ENCODE data around the gene TOGARAM1. TPM values are rescaled to one million over a fixed set of nuclear protein-coding genes. Genes with fewer than 3 reads are reported as not detected.

TOGARAM1 gene
- total RNA-seq, 1 experiment from 2014 or later = 34.2 TPM

GRCh38 chr14:45057349-45057748 is 95.4 kb downstream of the TOGARAM1 start:
- H3K4me2 ChIP-seq (ENCODE audit: low read depth, low read length, poor library complexity, severe bottlenecking) = no peak overlapping the region

DNA sequence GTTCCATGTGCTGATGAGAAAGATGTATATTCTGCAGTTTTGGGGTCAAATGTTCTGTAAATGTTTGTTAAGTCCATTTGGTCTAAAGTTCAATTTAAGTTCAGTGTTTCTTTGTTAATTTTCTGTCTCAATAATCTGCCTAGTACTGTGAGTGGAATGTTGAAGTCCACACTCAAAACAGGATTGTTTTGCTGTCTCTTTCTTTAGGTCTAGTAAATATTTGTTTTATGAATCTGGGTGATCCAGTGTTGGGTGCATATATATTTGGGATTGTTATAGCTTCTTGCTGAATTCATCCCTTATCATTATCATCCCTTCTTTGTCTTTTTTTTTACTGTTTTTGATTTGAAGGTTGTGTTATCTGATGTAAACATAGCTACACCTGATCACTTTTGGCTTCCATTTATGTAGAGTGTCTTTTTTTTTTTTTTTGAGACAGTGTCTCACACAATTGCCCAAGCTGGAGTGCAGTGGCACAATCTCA is 95.9 kb downstream of the TOGARAM1 start:
- no peak overlapping the region for H3K4me2 ChIP-seq (ENCODE audit: low read depth, low read length, poor library complexity, severe bottlenecking)
- 0 out of 2 replicates have a peak, but pooled peaks cover 2% of the 10 kb centered on the region for H3K4me1 ChIP-seq (ENCODE audit: low read length)
- 0 out of 2 replicates have a peak, but pooled peaks cover 2% of the 10 kb centered on the region for H3K9me3 ChIP-seq (ENCODE audit: low read length)
- H3K27me3 ChIP-seq (ENCODE audit: low read length) = no peaks in the 10 kb centered on the region
- no peak overlapping the region for H3K4me3 ChIP-seq (ENCODE audit: low read length)
- no peak overlapping the region for H2AFZ ChIP-seq (ENCODE audit: low read length)
- peaks cover 64% of the 10 kb centered on the region for H3K79me2 ChIP-seq (ENCODE audit: low read length)
- H3K36me3 ChIP-seq (ENCODE audit: insufficient read depth, low read length) = peaks cover 34% of the 10 kb centered on the region
- H3K9ac ChIP-seq (ENCODE audit: low read length) = no peak overlapping the region
- H4K20me1 ChIP-seq (ENCODE audit: insufficient read depth, low read depth, low read length) = no peaks in the 10 kb centered on the region
- DNase-seq = no peak
- H3K9me2 ChIP-seq (replicated peaks; ENCODE audit: insufficient read depth, low read length) = no peaks in the 10 kb centered on the region
- no peak overlapping the region for H3K27ac ChIP-seq (ENCODE audit: low read length)

More at GRCh38 chr14:45057349-45057748, 95.4 kb downstream of the TOGARAM1 start:
- no peak overlapping the region for H2AFZ ChIP-seq (ENCODE audit: low read length)
- H4K20me1 ChIP-seq (ENCODE audit: insufficient read depth, low read depth, low read length) = no peaks in the 10 kb centered on the region
- H3K36me3 ChIP-seq (ENCODE audit: insufficient read depth, low read length) = peaks cover 40% of the 10 kb centered on the region
- no peaks in the 10 kb centered on the region for H3K27me3 ChIP-seq (ENCODE audit: low read length)
- 0 out of 2 replicates have a peak, but pooled peaks cover 2% of the 10 kb centered on the region for H3K4me1 ChIP-seq (ENCODE audit: low read length)
- peaks cover 58% of the 10 kb centered on the region for H3K79me2 ChIP-seq (ENCODE audit: low read length)
- 0 out of 2 replicates have a peak, but pooled peaks cover 2% of the 10 kb centered on the region for H3K9me3 ChIP-seq (ENCODE audit: low read length)
- no peak for DNase-seq
- H3K9ac ChIP-seq (ENCODE audit: low read length) = no peak overlapping the region
- no peaks in the 10 kb centered on the region for H3K9me2 ChIP-seq (replicated peaks; ENCODE audit: insufficient read depth, low read length)
- no peak overlapping the region for H3K4me3 ChIP-seq (ENCODE audit: low read length)
- no peak overlapping the region for H3K27ac ChIP-seq (ENCODE audit: low read length)

DNA sequence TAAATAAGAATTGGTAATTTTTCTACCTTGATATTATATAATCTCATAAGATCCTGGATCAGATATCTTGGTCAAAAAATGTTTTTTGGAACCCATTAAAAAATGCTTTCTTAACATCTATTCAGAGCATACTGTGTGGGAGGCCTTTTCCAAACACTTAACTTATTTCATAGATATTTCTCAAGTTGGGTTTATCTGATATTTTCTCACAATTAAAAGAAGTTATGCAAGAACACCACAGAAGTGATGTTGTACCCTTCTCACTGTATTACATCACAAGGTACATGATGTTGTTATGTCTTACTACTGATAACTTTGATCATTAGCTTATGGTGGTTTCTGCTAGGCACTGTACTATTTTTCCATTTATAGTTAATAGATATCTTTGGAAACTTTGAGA is 98.6 kb downstream of the TOGARAM1 start:
- Histone ChIP-seq H3K4me1 (ENCODE audit: low read length) (0 out of 2 replicates have a peak, but pooled peaks cover 2% of the 10 kb centered on the region), H3K4me3 (ENCODE audit: low read length) (no peak overlapping the region), H2AFZ (ENCODE audit: low read length) (no peak overlapping the region), H3K9ac (ENCODE audit: low read length) (no peak overlapping the region), H3K79me2 (ENCODE audit: low read length) (peaks cover 85% of the 10 kb centered on the region), H3K36me3 (ENCODE audit: insufficient read depth, low read length) (peaks cover 18% of the 10 kb centered on the region), H3K27me3 (ENCODE audit: low read length) (no peaks in the 10 kb centered on the region), H3K4me2 (ENCODE audit: low read depth, low read length, poor library complexity, severe bottlenecking) (no peak overlapping the region), H3K27ac (ENCODE audit: low read length) (no peak overlapping the region), H3K9me2 (replicated peaks; ENCODE audit: insufficient read depth, low read length) (no peaks in the 10 kb centered on the region), H3K9me3 (ENCODE audit: low read length) (0 out of 2 replicates have a peak, but pooled peaks cover 2% of the 10 kb centered on the region), H4K20me1 (ENCODE audit: insufficient read depth, low read depth, low read length) (no peaks in the 10 kb centered on the region)
- DNase-seq = no peak

- Histone ChIP-seq H3K27me3 (ENCODE audit: low read length) (no peaks in the 10 kb centered on the region), H4K20me1 (ENCODE audit: insufficient read depth, low read depth, low read length) (no peaks in the 10 kb centered on the region), H3K36me3 (ENCODE audit: insufficient read depth, low read length) (peaks cover 10% of the 10 kb centered on the region; the same call in 1 of the 2 replicates), H3K9ac (ENCODE audit: low read length) (no peak overlapping the region), H3K9me2 (replicated peaks; ENCODE audit: insufficient read depth, low read length) (no peaks in the 10 kb centered on the region), H3K27ac (ENCODE audit: low read length) (no peak overlapping the region), H3K79me2 (ENCODE audit: low read length) (peaks cover 53% of the 10 kb centered on the region), H3K4me3 (ENCODE audit: low read length) (no peak overlapping the region), H3K4me2 (ENCODE audit: low read depth, low read length, poor library complexity, severe bottlenecking) (no peak overlapping the region), H3K9me3 (ENCODE audit: low read length) (no peaks in the 10 kb centered on the region), H3K4me1 (ENCODE audit: low read length) (0 out of 2 replicates have a peak, but pooled peaks cover 2% of the 10 kb centered on the region), H2AFZ (ENCODE audit: low read length) (no peak overlapping the region)
- no peak for DNase-seq
Measured at GRCh38 chr14:45065540-45065939, 103.5 kb downstream of the TOGARAM1 start.

- H2AFZ ChIP-seq (ENCODE audit: low read length) = no peak overlapping the region
- no peaks in the 10 kb centered on the region for H4K20me1 ChIP-seq (ENCODE audit: insufficient read depth, low read depth, low read length)
- peaks cover 10% of the 10 kb centered on the region; the same call in 1 of the 2 replicates for H3K36me3 ChIP-seq (ENCODE audit: insufficient read depth, low read length)
- H3K4me3 ChIP-seq (ENCODE audit: low read length) = no peak overlapping the region
- 0 out of 2 replicates have a peak, but pooled peaks cover 2% of the 10 kb centered on the region for H3K4me1 ChIP-seq (ENCODE audit: low read length)
- peaks cover 49% of the 10 kb centered on the region for H3K79me2 ChIP-seq (ENCODE audit: low read length)
- no peaks in the 10 kb centered on the region for H3K27me3 ChIP-seq (ENCODE audit: low read length)
- DNase-seq = no peak
- H3K9ac ChIP-seq (ENCODE audit: low read length) = no peak overlapping the region
- no peak overlapping the region for H3K4me2 ChIP-seq (ENCODE audit: low read depth, low read length, poor library complexity, severe bottlenecking)
- no peaks in the 10 kb centered on the region for H3K9me3 ChIP-seq (ENCODE audit: low read length)
- H3K27ac ChIP-seq (ENCODE audit: low read length) = no peak overlapping the region
- H3K9me2 ChIP-seq (replicated peaks; ENCODE audit: insufficient read depth, low read length) = no peaks in the 10 kb centered on the region
Measured at GRCh38 chr14:45065956-45066355, 104.0 kb downstream of the TOGARAM1 start.

DNA sequence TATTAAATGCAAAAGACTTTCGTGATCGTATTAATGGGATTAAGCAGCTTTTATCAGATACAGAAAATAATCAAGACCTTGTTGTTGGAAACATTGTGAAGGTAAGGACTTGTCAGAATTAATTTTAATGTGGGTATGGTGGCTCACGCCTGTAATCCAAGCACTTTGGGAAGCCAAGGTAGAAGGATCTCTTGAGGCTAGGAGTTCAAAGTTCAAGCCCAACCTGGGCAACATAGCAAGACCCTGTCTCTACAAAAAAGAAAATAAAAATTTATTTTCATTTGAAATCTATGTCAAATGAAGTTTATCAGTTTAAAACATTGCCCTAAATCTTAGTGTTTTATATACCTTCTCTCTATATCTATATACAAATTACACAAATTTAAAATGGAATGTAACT is 104.7 kb downstream of the TOGARAM1 start:
- no peaks in the 10 kb centered on the region for H4K20me1 ChIP-seq (ENCODE audit: insufficient read depth, low read depth, low read length)
- no peak overlapping the region for H3K4me2 ChIP-seq (ENCODE audit: low read depth, low read length, poor library complexity, severe bottlenecking)
- H3K27ac ChIP-seq (ENCODE audit: low read length) = no peak overlapping the region
- H3K4me3 ChIP-seq (ENCODE audit: low read length) = no peak overlapping the region
- H3K9me3 ChIP-seq (ENCODE audit: low read length) = no peaks in the 10 kb centered on the region
- no peaks in the 10 kb centered on the region for H3K9me2 ChIP-seq (replicated peaks; ENCODE audit: insufficient read depth, low read length)
- H2AFZ ChIP-seq (ENCODE audit: low read length) = no peak overlapping the region
- no peak overlapping the region for H3K9ac ChIP-seq (ENCODE audit: low read length)
- H3K4me1 ChIP-seq (ENCODE audit: low read length) = no peaks in the 10 kb centered on the region
- peaks cover 10% of the 10 kb centered on the region; the same call in 1 of the 2 replicates for H3K36me3 ChIP-seq (ENCODE audit: insufficient read depth, low read length)
- peaks cover 45% of the 10 kb centered on the region for H3K79me2 ChIP-seq (ENCODE audit: low read length)
- no peak for DNase-seq
- no peaks in the 10 kb centered on the region for H3K27me3 ChIP-seq (ENCODE audit: low read length)

GRCh38 chr14:45068396-45068795 is 106.4 kb downstream of the TOGARAM1 start:
- Histone ChIP-seq H3K9ac (ENCODE audit: low read length) (no peak overlapping the region), H3K9me2 (replicated peaks; ENCODE audit: insufficient read depth, low read length) (no peaks in the 10 kb centered on the region)

GRCh38 chr14:45070215-45070614 is 108.2 kb downstream of the TOGARAM1 start:
- no peaks in the 10 kb centered on the region for H4K20me1 ChIP-seq (ENCODE audit: insufficient read depth, low read depth, low read length)
- H3K4me3 ChIP-seq (ENCODE audit: low read length) = no peak overlapping the region
- no peak overlapping the region for H3K4me2 ChIP-seq (ENCODE audit: low read depth, low read length, poor library complexity, severe bottlenecking)
- H2AFZ ChIP-seq (ENCODE audit: low read length) = no peak overlapping the region
- H3K9me2 ChIP-seq (replicated peaks; ENCODE audit: insufficient read depth, low read length) = no peaks in the 10 kb centered on the region
- H3K4me1 ChIP-seq (ENCODE audit: low read length) = no peaks in the 10 kb centered on the region
- no peak overlapping the region for H3K27ac ChIP-seq (ENCODE audit: low read length)
- H3K79me2 ChIP-seq (ENCODE audit: low read length) = peaks cover 14% of the 10 kb centered on the region
- H3K36me3 ChIP-seq (ENCODE audit: insufficient read depth, low read length) = peaks cover 10% of the 10 kb centered on the region; the same call in 1 of the 2 replicates
- H3K27me3 ChIP-seq (ENCODE audit: low read length) = no peaks in the 10 kb centered on the region
- no peaks in the 10 kb centered on the region for H3K9me3 ChIP-seq (ENCODE audit: low read length)
- no peak overlapping the region for H3K9ac ChIP-seq (ENCODE audit: low read length)
- DNase-seq = no peak

More at GRCh38 chr14:45068396-45068795, 106.4 kb downstream of the TOGARAM1 start:
- Histone ChIP-seq H3K9me3 (ENCODE audit: low read length) (no peaks in the 10 kb centered on the region), H2AFZ (ENCODE audit: low read length) (no peak overlapping the region), H3K4me2 (ENCODE audit: low read depth, low read length, poor library complexity, severe bottlenecking) (no peak overlapping the region), H3K27ac (ENCODE audit: low read length) (no peak overlapping the region), H3K4me1 (ENCODE audit: low read length) (no peaks in the 10 kb centered on the region), H3K27me3 (ENCODE audit: low read length) (no peaks in the 10 kb centered on the region), H3K36me3 (ENCODE audit: insufficient read depth, low read length) (peaks cover 10% of the 10 kb centered on the region; the same call in 1 of the 2 replicates), H4K20me1 (ENCODE audit: insufficient read depth, low read depth, low read length) (no peaks in the 10 kb centered on the region), H3K79me2 (ENCODE audit: low read length) (peaks cover 29% of the 10 kb centered on the region), H3K4me3 (ENCODE audit: low read length) (no peak overlapping the region)
- DNase-seq = no peak
